ENCODE measurements around the gene TCL1A.

GRCh38 chr14:95659990-95660385, 53.9 kb downstream of the TCL1A start:
- no peak for TF ChIP-seq CTCF (IDR thresholded peaks at IDR 0.05)
- TF ChIP-seq CREM (CRISPR knock-in tag; IDR thresholded peaks at IDR 0.05) = no peak
- TF ChIP-seq, protein P1, sequence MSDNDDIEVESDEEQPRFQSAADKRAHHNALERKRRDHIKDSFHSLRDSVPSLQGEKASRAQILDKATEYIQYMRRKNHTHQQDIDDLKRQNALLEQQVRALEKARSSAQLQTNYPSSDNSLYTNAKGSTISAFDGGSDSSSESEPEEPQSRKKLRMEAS (CRISPR knock-in tag; IDR thresholded peaks at IDR 0.05) = no peak
- no peak for TF ChIP-seq SP1 (CRISPR knock-in tag; conservative IDR thresholded peaks at IDR 0.05)
- no peak for TF ChIP-seq MYBL2 (CRISPR knock-in tag; IDR thresholded peaks at IDR 0.05)
- no peak for TF ChIP-seq ZNF219 (CRISPR knock-in tag; IDR thresholded peaks at IDR 0.05; ENCODE audit: borderline replicate concordance)
- TF ChIP-seq, protein P2, sequence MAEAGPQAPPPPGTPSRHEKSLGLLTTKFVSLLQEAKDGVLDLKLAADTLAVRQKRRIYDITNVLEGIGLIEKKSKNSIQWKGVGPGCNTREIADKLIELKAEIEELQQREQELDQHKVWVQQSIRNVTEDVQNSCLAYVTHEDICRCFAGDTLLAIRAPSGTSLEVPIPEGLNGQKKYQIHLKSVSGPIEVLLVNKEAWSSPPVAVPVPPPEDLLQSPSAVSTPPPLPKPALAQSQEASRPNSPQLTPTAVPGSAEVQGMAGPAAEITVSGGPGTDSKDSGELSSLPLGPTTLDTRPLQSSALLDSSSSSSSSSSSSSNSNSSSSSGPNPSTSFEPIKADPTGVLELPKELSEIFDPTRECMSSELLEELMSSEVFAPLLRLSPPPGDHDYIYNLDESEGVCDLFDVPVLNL (CRISPR knock-in tag; IDR thresholded peaks at IDR 0.05; ENCODE audit: borderline replicate concordance, low read depth) = no peak
- no peak for TF ChIP-seq NFE2L1 (CRISPR knock-in tag; IDR thresholded peaks at IDR 0.05)
- no peak for TF ChIP-seq ELF4 (CRISPR knock-in tag; IDR thresholded peaks at IDR 0.05; ENCODE audit: low read depth)
- no peak for TF ChIP-seq NR3C1 (CRISPR knock-in tag; conservative IDR thresholded peaks at IDR 0.05; ENCODE audit: low read depth)
- no peak for TF ChIP-seq STAT6 (CRISPR knock-in tag; conservative IDR thresholded peaks at IDR 0.05; ENCODE audit: low read depth)
- TF ChIP-seq IRF2 (CRISPR knock-in tag; IDR thresholded peaks at IDR 0.05; ENCODE audit: borderline replicate concordance, low read depth) = no peak
- TF ChIP-seq ESRRA (CRISPR knock-in tag; IDR thresholded peaks at IDR 0.05; ENCODE audit: borderline replicate concordance) = no peak

Data from WTC11 (cell line).